SU-DHL-6 (cell line): ENCODE results near the gene SELENBP1.

ENCODE experiments used
- CTCF ChIP-seq: fragments of 200-600 bp; sonication (generic); IDR thresholded peaks from one replicate; pipeline ENCODE4 v1.5.1; 2017; ENCODE audit warnings: antibody characterized with exemption, mild to moderate bottlenecking, low read length, moderate library complexity; ENCODE audit not compliant: insufficient read depth, poor library complexity, severe bottlenecking
- EZH2phosphoT487 ChIP-seq: fragments of 200-600 bp; sonication (generic), shearing (Covaris generic); conservative IDR thresholded peaks from 2 replicates; pipeline ENCODE4 v1.6.1; 2018; ENCODE audit warnings: mild to moderate bottlenecking, antibody characterized with exemption, low read length, moderate library complexity, mixed read lengths

GRCh38 chr1:151419819-151420218 lies 47.3 kb upstream of the SELENBP1 start:
- TF ChIP-seq CTCF (no peak), EZH2phosphoT487 (no peak)
